NCI-H748 treated with DMSO at 0.1 percent for 48 hours (cell line): ENCODE results near the gene CNOT6L.
"Not testable (repeated sequence)": the region's sequence is repeated elsewhere in the genome, so short reads cannot be mapped to it uniquely, and the experiment has no call there.

ENCODE experiments used
- DNase-seq: peaks from one replicate; lab custom pipeline; 2025; lab: John Stamatoyannopoulos, UW

The CNOT6L gene

GRCh38 chr4:77818602-77819403 is at the start of gene CNOT6L:
Gene CNOT6L (minus strand): TSS chr4:77819368. CDS start chr4:77819308, 60 bp downstream.
- DNase-seq: peak; percentile 36

GRCh38 chr4:77865259-77865658 is 46.1 kb upstream of the CNOT6L start:
- no peak for DNase-seq

GRCh38 chr4:77863341-77863740 is 44.2 kb upstream of the CNOT6L start:
- not testable (repeated sequence) for DNase-seq

- peak; percentile 81 for DNase-seq
Observed at GRCh38 chr4:77862478-77863216, 43.5 kb upstream of the CNOT6L start, which contains the start of gene MRPL1. Gene MRPL1 (plus strand): TSS chr4:77862830. CDS start chr4:77862849, 19 bp downstream.

- DNase-seq: no peak
Observed at GRCh38 chr4:77861495-77861894, 42.3 kb upstream of the CNOT6L start.

GRCh38 chr4:77859256-77859655 is 40.1 kb upstream of the CNOT6L start:
- DNase-seq: no peak

GRCh38 chr4:77856152-77856551 is 37.0 kb upstream of the CNOT6L start:
- DNase-seq: no peak

GRCh38 chr4:77854431-77855111 is 35.4 kb upstream of the CNOT6L start:
- no peak for DNase-seq

- no peak for DNase-seq
Observed at GRCh38 chr4:77852892-77853495, 33.8 kb upstream of the CNOT6L start.

- DNase-seq: no peak
Observed at GRCh38 chr4:77849278-77849965, 30.3 kb upstream of the CNOT6L start.

- DNase-seq: no peak
Observed at GRCh38 chr4:77848508-77848907, 29.3 kb upstream of the CNOT6L start.

- DNase-seq: no peak
Observed at GRCh38 chr4:77845929-77846328, 26.8 kb upstream of the CNOT6L start.

GRCh38 chr4:77845400-77845799 is 26.2 kb upstream of the CNOT6L start:
- no peak for DNase-seq

- no peak for DNase-seq
Observed at GRCh38 chr4:77844363-77844762, 25.2 kb upstream of the CNOT6L start.

GRCh38 chr4:77843628-77844027 is 24.5 kb upstream of the CNOT6L start:
- no peak for DNase-seq

GRCh38 chr4:77834403-77834802 is 15.2 kb upstream of the CNOT6L start:
- no peak for DNase-seq

GRCh38 chr4:77833126-77833724 is 14.1 kb upstream of the CNOT6L start:
- no peak for DNase-seq

- no peak for DNase-seq
Observed at GRCh38 chr4:77827343-77827742, 8.2 kb upstream of the CNOT6L start.

- no peak for DNase-seq
Observed at GRCh38 chr4:77826275-77826674, 7.1 kb upstream of the CNOT6L start.

GRCh38 chr4:77821775-77822174 is 2.6 kb upstream of the CNOT6L start:
- DNase-seq: no peak
